ENCODE data around the gene MAPK8. TPM values are rescaled to one million over a fixed set of nuclear protein-coding genes. Genes with fewer than 3 reads are reported as not detected.

Gene MAPK8
- total and polyA plus RNA-seq, 2 of the 4 experiments (the other 2 are of a cell fraction): 41.5 to 54.7 TPM

GRCh38 chr10:48472501-48473069 is 166.1 kb downstream of the MAPK8 start:
- TF ChIP-seq CHD1 (IDR thresholded peaks at IDR 0.05; ENCODE audit: low read depth, low read length) (no peak), RAD21 (IDR thresholded peaks at IDR 0.05; ENCODE audit: low read length) (no peak), RCOR1 (IDR thresholded peaks at IDR 0.05; ENCODE audit: insufficient replicate concordance, low read length) (no peak), SMC3 (IDR thresholded peaks at IDR 0.05; ENCODE audit: low read depth, low read length) (no peak), POLR2A (IDR thresholded peaks at IDR 0.05; ENCODE audit: low read depth, low read length) (no peak), FOS (IDR thresholded peaks at IDR 0.05; ENCODE audit: low read depth, low read length) (no peak), CTCF (conservative IDR thresholded peaks at IDR 0.05; ENCODE audit: low read depth, low read length) (no peak), BHLHE40 (IDR thresholded peaks at IDR 0.05; ENCODE audit: low read depth, low read length) (no peak), ELK1 (IDR thresholded peaks at IDR 0.05; ENCODE audit: borderline replicate concordance, low read depth, low read length) (no peak), MXI1 (IDR thresholded peaks at IDR 0.05; ENCODE audit: borderline replicate concordance, low read depth, low read length) (no peak), MAZ (IDR thresholded peaks at IDR 0.05; ENCODE audit: borderline replicate concordance, low read depth, low read length) (no peak), MAFK (IDR thresholded peaks at IDR 0.05; ENCODE audit: low read depth, low read length) (no peak), USF2 (IDR thresholded peaks at IDR 0.05; ENCODE audit: low read depth, low read length) (no peak), CEBPB (IDR thresholded peaks at IDR 0.05; ENCODE audit: low read depth, low read length) (no peak), NFE2L2 (IDR thresholded peaks at IDR 0.05; ENCODE audit: low read depth, low read length) (no peak), RFX5 (IDR thresholded peaks at IDR 0.05; ENCODE audit: low read depth, low read length) (no peak)
- no peak overlapping the region for H4K91ac ChIP-seq (ENCODE audit: insufficient read depth, low read depth, low read length)
- H3K36me3 ChIP-seq (ENCODE audit: control insufficient read depth, insufficient read depth, low read length): no peaks in the 10 kb centered on the region
- H3K4me2 ChIP-seq (ENCODE audit: low read depth, low read length): no peak overlapping the region
- in situ Hi-C loops (cut with MboI; ENCODE audit: low sequenced_read_pairs) (no loop called here), dilution Hi-C loops (cut with HindIII; ENCODE audit: low sequenced_read_pairs, unreplicated experiment) (no loop called here), intact Hi-C loops (cut with micrococcal nuclease) (no loop called here)
- no peak overlapping the region for H2BK20ac ChIP-seq (ENCODE audit: low read depth, low read length)
- H4K5ac ChIP-seq (ENCODE audit: low read depth, low read length): no peak overlapping the region
- peaks cover 14% of the 10 kb centered on the region for H3K4me1 ChIP-seq (ENCODE audit: control insufficient read depth, insufficient read depth, low read length)
- H4K20me1 ChIP-seq (ENCODE audit: insufficient read depth, low read length): peaks cover 15% of the 10 kb centered on the region; the same call in 1 of the 2 replicates
- no peaks in the 10 kb centered on the region for H3K9me3 ChIP-seq (ENCODE audit: control insufficient read depth, insufficient read depth, low read length)
- no peak overlapping the region for H4K8ac ChIP-seq (ENCODE audit: low read depth in 2 of 2, low read length in 2 of 2)
- H3K56ac ChIP-seq (ENCODE audit: extremely low read depth, insufficient read depth, low read length): no peak overlapping the region
- POLR2A ChIA-PET (ENCODE audit: unreplicated experiment): no interaction called here
- H2BK15ac ChIP-seq (ENCODE audit: low read depth, low read length): no peak overlapping the region
- H2AFZ ChIP-seq (replicated peaks; ENCODE audit: low read length, poor library complexity): no peak overlapping the region
- H2AK5ac ChIP-seq (ENCODE audit: low read depth, low read length): no peak overlapping the region; the same call in 1 of the 2 replicates
- BruUV-seq (replicated peaks): no TSS peak
- H3K14ac ChIP-seq (replicated peaks; ENCODE audit: low read depth, low read length): no peak overlapping the region
- H3K4me3 ChIP-seq (ENCODE audit: insufficient read depth, low read depth, low read length): no peak overlapping the region
- ATAC-seq (ENCODE audit: low read depth) (no peak), DNase-seq (no peak)
- no peak overlapping the region for H2BK120ac ChIP-seq (ENCODE audit: low read depth, low read length)
- peaks cover 19% of the 10 kb centered on the region; the same call in 1 of the 2 replicates for H3K9me1 ChIP-seq (ENCODE audit: insufficient read depth, low read length)
- H3K23ac ChIP-seq (ENCODE audit: low read depth, low read length): no peak overlapping the region
- H3K18ac ChIP-seq (ENCODE audit: low read depth, low read length): no peak overlapping the region
- H3K4ac ChIP-seq (ENCODE audit: low read depth, low read length): no peak overlapping the region
- no peak overlapping the region for H3K27ac ChIP-seq (ENCODE audit: insufficient read depth, low read length)
- H3K9ac ChIP-seq (ENCODE audit: low read depth, low read length): no peak overlapping the region
- no peak overlapping the region for H2AK9ac ChIP-seq (replicated peaks; ENCODE audit: low read depth, low read length, poor library complexity)
- H2BK5ac ChIP-seq (ENCODE audit: low read depth, low read length, poor library complexity, severe bottlenecking): no peak overlapping the region
- no peaks in the 10 kb centered on the region for H3K27me3 ChIP-seq (ENCODE audit: control insufficient read depth, insufficient read depth, low read length)
- peaks cover 29 to 69% of the 10 kb centered on the region in 2 experiments for H3K79me1 ChIP-seq (ENCODE audit: low read depth in 1 of 2, low read length in 2 of 2)
- no CpG with 5 or more reads among the region's 3 CpGs for WGBS, 2 experiments (ENCODE audit: extremely low coverage in 2 of 2, insufficient read length in 1 of 2)
- CTCF ChIA-PET: no interaction called here

Data from IMR-90 (cell line).